Stimulated activated CD4-positive, alpha-beta T cell treated with anti-CD3 and anti-CD28 coated beads, TNF-alpha, amount 100 ng/mL, for 24 hours (primary cell): ENCODE measurements around the gene OR2K2.
"Not testable (repeated sequence)": the region's sequence is repeated elsewhere in the genome, so short reads cannot be mapped to it uniquely, and the experiment has no call there.

Experiments used
- DNase-seq, 3 experiments: peaks; one replicate each; pipeline ENCODE4 v3.0.0-alpha.2; 2020; ENCODE audit warnings: low read depth in 3 of 3

Gene OR2K2

GRCh38 chr9:111298111-111298510 is 31.9 kb downstream of the OR2K2 start:
- DNase-seq, result no peak

- no peak for DNase-seq
Measured at GRCh38 chr9:111297066-111297824, 32.8 kb downstream of the OR2K2 start.

DNA sequence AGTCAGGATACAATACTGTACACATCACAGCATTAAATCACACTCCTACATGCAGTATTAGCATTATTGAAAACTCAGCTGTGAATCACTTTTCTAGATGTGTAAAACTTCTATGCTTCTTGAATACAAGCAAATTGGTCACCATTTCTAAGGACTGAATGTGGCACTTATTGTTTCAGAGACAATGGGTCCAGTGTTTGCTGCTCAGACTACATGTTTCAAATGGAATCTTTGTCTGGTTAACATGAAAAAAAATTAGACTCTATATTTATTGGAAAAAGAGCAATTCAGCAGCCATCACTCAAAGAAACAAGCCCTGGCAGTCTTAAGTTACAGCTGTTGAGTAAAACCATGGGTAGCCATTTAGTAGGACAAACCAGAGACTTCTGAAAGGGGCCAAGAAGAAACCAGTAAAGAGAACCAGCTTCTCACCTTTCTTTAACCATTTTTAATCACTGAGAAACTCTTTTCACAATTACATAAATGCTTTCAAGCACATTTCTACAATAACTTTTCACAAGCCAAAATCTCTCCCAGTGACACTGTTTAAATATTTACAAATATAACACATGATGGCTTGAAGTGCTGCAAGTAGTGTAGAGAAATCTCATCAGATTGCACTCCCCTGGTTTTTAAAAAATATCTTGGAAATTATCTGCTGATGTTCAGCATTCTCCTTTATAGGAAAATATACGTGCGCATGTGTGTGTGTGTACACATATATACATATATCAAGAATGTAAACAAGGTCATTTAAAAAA is 35.2 kb downstream of the OR2K2 start:
- DNase-seq, result no peak

DNA sequence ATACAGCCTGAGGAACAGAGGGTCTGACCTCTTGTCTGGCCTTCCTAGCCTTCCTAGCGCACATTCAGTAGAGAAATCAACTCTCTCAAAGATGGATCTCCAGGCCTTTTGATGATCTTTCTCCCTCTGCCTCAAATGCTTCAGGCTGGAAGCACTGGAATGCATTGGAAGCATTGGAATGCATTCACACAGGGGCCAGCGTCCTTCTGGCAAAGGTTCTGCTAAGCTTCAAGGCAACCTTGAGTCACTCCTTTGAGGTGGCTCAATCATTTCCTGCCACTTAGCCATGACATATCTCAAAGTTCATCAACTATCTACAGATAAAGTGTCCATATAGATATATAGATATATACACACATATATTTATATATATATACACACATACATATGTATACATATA is 42.9 kb downstream of the OR2K2 start:
- DNase-seq, result no peak

DNA sequence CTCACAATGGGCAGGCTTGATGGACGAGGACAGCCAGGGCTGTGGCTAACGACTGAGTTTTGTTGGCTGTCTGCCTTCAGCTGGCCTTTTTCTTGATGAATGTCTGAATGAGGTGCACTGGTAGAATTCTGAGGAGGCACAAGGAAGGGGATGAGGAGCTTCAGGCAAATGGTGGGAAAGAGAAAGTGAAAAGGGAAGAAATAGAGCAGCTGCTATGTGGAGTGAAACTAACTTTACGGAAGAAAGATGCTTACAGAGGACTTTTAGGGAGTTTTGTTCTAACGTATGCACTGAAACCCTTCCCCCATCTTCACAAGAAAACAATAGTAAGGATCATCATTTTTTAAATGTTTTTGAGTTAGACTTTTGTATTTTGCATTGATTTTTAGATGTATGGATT is 45.3 kb downstream of the OR2K2 start:
- no peak for DNase-seq

GRCh38 chr9:111282845-111283244 is 47.2 kb downstream of the OR2K2 start:
- no peak for DNase-seq

- not testable (repeated sequence) for DNase-seq
Measured at GRCh38 chr9:111280795-111281194, 49.2 kb downstream of the OR2K2 start.
